Smooth muscle cell (in vitro differentiated cells): ENCODE results near the gene ARHGDIA. TPM values are rescaled to one million over a fixed set of nuclear protein-coding genes. Genes with fewer than 3 reads are reported as not detected.
A peak's percentile ranks its signal among the peaks of the same experiment; 100 is the strongest.

Source experiments
- DNase-seq: peaks from one replicate; lab custom pipeline; 2025; ENCODE audit not compliant: unreplicated experiment; lab: John Stamatoyannopoulos, UW
- H2AFZ ChIP-seq: fragments of 200-600 bp; sonication (generic); 2 replicates; pipeline ENCODE4 v1.6.0; 2016; ENCODE audit warnings: antibody characterized with exemption, low read depth, mild to moderate bottlenecking
- H3F3A ChIP-seq: fragments of 200-600 bp; sonication (generic); 2 replicates; pipeline ENCODE4 v1.6.0; 2017; ENCODE audit warnings: antibody characterized with exemption, low read depth
- H3K27ac ChIP-seq: fragments of 200-600 bp; sonication (generic); 2 replicates; pipeline ENCODE4 v1.5.1; 2016; ENCODE audit warnings: low read depth, mild to moderate bottlenecking
- H3K27me3 ChIP-seq: fragments of 200-600 bp; sonication (generic); 2 replicates; pipeline ENCODE4 v1.6.1; 2016; ENCODE audit warnings: low read depth, mild to moderate bottlenecking
- H3K36me3 ChIP-seq: fragments of 200-600 bp; sonication (generic); 2 replicates; pipeline ENCODE4 v1.5.1; 2016; ENCODE audit warnings: low read depth
- H3K4me1 ChIP-seq: fragments of 200-600 bp; sonication (generic); 2 replicates; pipeline ENCODE4 v1.5.1; 2016; ENCODE audit warnings: low read depth
- H3K4me2 ChIP-seq: fragments of 200-600 bp; sonication (generic); 2 replicates; pipeline ENCODE4 v1.6.0; 2016; ENCODE audit warnings: mild to moderate bottlenecking
- H3K4me3 ChIP-seq: fragments of 200-600 bp; sonication (generic); 2 replicates; pipeline ENCODE4 v1.5.1; 2016; ENCODE audit warnings: mild to moderate bottlenecking
- H3K79me2 ChIP-seq: fragments of 200-600 bp; sonication (generic); 2 replicates; pipeline ENCODE4 v1.6.0; 2016; ENCODE audit warnings: low read depth, mild to moderate bottlenecking
- H3K9ac ChIP-seq: fragments of 200-600 bp; sonication (generic); 2 replicates; pipeline ENCODE4 v1.6.0; 2016; ENCODE audit warnings: low read depth
- H3K9me3 ChIP-seq: fragments of 200-600 bp; sonication (generic); replicated peaks from 2 replicates; pipeline ENCODE4 v1.5.1; 2016; ENCODE audit warnings: low read depth
- H4K20me1 ChIP-seq: fragments of 200-600 bp; sonication (generic); 2 replicates; pipeline ENCODE4 v1.6.0; 2016; ENCODE audit warnings: low read depth
- CTCF ChIP-seq: fragments of 200-600 bp; sonication (generic); IDR thresholded peaks from 2 replicates; pipeline ENCODE4 v1.5.1; 2017; ENCODE audit warnings: borderline replicate concordance, mild to moderate bottlenecking, antibody characterized with exemption; ENCODE audit not compliant: insufficient read depth, poor library complexity, severe bottlenecking
- WGBS: methylation state at CpG from one replicate; pipeline ENCODE4 v1.1.7; 2016; ENCODE audit warnings: low lambda C conversion rate; 5-methylcytosine and 5-hydroxymethylcytosine counted together
- polyA plus RNA-seq: library from polyadenylated mRNA; unstranded; fragments of >200 nt; fragmentation: Nextera tagmentation; extraction: Ambion mirVana; gene quantifications from 2 replicates; pipeline ENCODE4 v1.2.1, GENCODE V29; 2016
- total RNA-seq: library from RNA; depleted of rRNA; stranded (reverse); fragments of >200 nt; gene quantifications from 2 replicates; pipeline ENCODE4 v1.2.3, GENCODE V29; 2014

ARHGDIA gene
- total and polyA plus RNA-seq, 2 experiments from 2014 or later: 256 to 360 TPM

GRCh38 chr17:81865358-81865732, 5.8 kb downstream of the ARHGDIA start:
- TF ChIP-seq CTCF: no peak
- peaks cover 38% of the 10 kb centered on the region for H3K4me1 ChIP-seq
- no peaks in the 10 kb centered on the region for H3K36me3 ChIP-seq
- peaks cover 74% of the 10 kb centered on the region for H4K20me1 ChIP-seq
- no peaks in the 10 kb centered on the region for H3K27me3 ChIP-seq
- H3K79me2 ChIP-seq: peaks cover 48% of the 10 kb centered on the region
- H3K4me2 ChIP-seq: no peak overlapping the region
- H3K27ac ChIP-seq: peak overlapping the region; percentile 8
- H3K9ac ChIP-seq: no peak overlapping the region
- H3F3A ChIP-seq: peaks cover 47% of the 10 kb centered on the region
- 93% methylated on average over 8 of the region's 8 CpGs for WGBS
- no peak overlapping the region for H2AFZ ChIP-seq
- H3K4me3 ChIP-seq: no peak overlapping the region
- no peak for DNase-seq
- H3K9me3 ChIP-seq: no peaks in the 10 kb centered on the region

GRCh38 chr17:81863833-81864768, 7.0 kb downstream of the ARHGDIA start:
- no peak for TF ChIP-seq CTCF
- peaks cover 32% of the 10 kb centered on the region for H3K4me1 ChIP-seq
- no peaks in the 10 kb centered on the region for H3K36me3 ChIP-seq
- peaks cover 73% of the 10 kb centered on the region for H4K20me1 ChIP-seq
- H3K4me3 ChIP-seq: no peak overlapping the region
- H3K9me3 ChIP-seq: no peaks in the 10 kb centered on the region
- peaks cover 39% of the 10 kb centered on the region for H3F3A ChIP-seq
- no peak for DNase-seq
- 98% methylated on average over 9 of the region's 9 CpGs for WGBS
- H3K9ac ChIP-seq: no peak overlapping the region
- H3K79me2 ChIP-seq: peaks cover 54% of the 10 kb centered on the region
- H2AFZ ChIP-seq: no peak overlapping the region
- no peak overlapping the region for H3K4me2 ChIP-seq
- H3K27me3 ChIP-seq: no peaks in the 10 kb centered on the region
- H3K27ac ChIP-seq: peak overlapping the region; percentile 12

GRCh38 chr17:81863123-81863675, 7.9 kb downstream of the ARHGDIA start:
- H4K20me1 ChIP-seq: peaks cover 74% of the 10 kb centered on the region
- H3K79me2 ChIP-seq: peaks cover 63% of the 10 kb centered on the region
- 93% methylated on average over 6 of the region's 6 CpGs for WGBS
- peak overlapping the region; percentile 98 for H3K27ac ChIP-seq
- peaks cover 34% of the 10 kb centered on the region for H3F3A ChIP-seq
- H2AFZ ChIP-seq: no peak overlapping the region
- H3K36me3 ChIP-seq: no peaks in the 10 kb centered on the region
- no peak overlapping the region for H3K4me3 ChIP-seq
- DNase-seq: no peak
- H3K27me3 ChIP-seq: no peaks in the 10 kb centered on the region
- H3K9me3 ChIP-seq: no peaks in the 10 kb centered on the region
- H3K9ac ChIP-seq: no peak overlapping the region
- no peak for TF ChIP-seq CTCF
- peaks cover 35% of the 10 kb centered on the region for H3K4me1 ChIP-seq
- peak overlapping the region; percentile 98 for H3K4me2 ChIP-seq
